Ovary (tissue), 3 donors: ENCODE measurements around the gene RSPO3.

Experiments
- EP300 ChIP-seq: sonication (generic); formaldehyde crosslinking; IDR thresholded peaks from one replicate; pipeline ENCODE4 v1.6.1; 2017; ENCODE audit warnings: antibody characterized with exemption
- POLR2A ChIP-seq: fragments of 450-650 bp; IDR thresholded peaks from one replicate; pipeline ENCODE4 v1.6.1; 2017; ENCODE audit warnings: antibody characterized with exemption, mild to moderate bottlenecking, moderate library complexity
- TF ChIP-seq, protein P1 (sequence below), 3 donors: fragments of 450-650 bp in 2 of 3; fragments of 200-600 bp in 1 of 3; IDR thresholded peaks; one replicate each; pipeline versions ENCODE4 v1.5.1 to v1.8.0; 2016 to 2022; ENCODE audit warnings: antibody characterized with exemption in 3 of 3, mild to moderate bottlenecking in 1 of 3
- donor health status: DM: no; HTN: no; CAD: no.

- TF ChIP-seq, protein P1, sequence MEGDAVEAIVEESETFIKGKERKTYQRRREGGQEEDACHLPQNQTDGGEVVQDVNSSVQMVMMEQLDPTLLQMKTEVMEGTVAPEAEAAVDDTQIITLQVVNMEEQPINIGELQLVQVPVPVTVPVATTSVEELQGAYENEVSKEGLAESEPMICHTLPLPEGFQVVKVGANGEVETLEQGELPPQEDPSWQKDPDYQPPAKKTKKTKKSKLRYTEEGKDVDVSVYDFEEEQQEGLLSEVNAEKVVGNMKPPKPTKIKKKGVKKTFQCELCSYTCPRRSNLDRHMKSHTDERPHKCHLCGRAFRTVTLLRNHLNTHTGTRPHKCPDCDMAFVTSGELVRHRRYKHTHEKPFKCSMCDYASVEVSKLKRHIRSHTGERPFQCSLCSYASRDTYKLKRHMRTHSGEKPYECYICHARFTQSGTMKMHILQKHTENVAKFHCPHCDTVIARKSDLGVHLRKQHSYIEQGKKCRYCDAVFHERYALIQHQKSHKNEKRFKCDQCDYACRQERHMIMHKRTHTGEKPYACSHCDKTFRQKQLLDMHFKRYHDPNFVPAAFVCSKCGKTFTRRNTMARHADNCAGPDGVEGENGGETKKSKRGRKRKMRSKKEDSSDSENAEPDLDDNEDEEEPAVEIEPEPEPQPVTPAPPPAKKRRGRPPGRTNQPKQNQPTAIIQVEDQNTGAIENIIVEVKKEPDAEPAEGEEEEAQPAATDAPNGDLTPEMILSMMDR (IDR thresholded peaks at IDR 0.05), result no peak
- TF ChIP-seq POLR2A, result no peak
- no peak for TF ChIP-seq EP300
Measured at GRCh38 chr6:127128066-127128465, 9.6 kb downstream of the RSPO3 start.
